OCI-LY1 (cell line): ENCODE results near the gene ABCC6.
"Not testable (repeated sequence)": the region's sequence is repeated elsewhere in the genome, so short reads cannot be mapped to it uniquely, and the experiment has no call there.

ENCODE experiments used
- H2AFZ ChIP-seq: fragments of 200-600 bp; sonication (generic), shearing (Covaris generic); 2 replicates; pipeline ENCODE4 v1.6.0; 2014; ENCODE audit warnings: antibody characterized with exemption, mild to moderate bottlenecking, low read length
- H3F3A ChIP-seq: fragments of 200-600 bp; sonication (generic), shearing (Covaris generic); 2 replicates; pipeline ENCODE4 v1.6.0; 2014; ENCODE audit warnings: mild to moderate bottlenecking, antibody characterized with exemption, low read length, moderate library complexity; ENCODE audit not compliant: insufficient read depth
- H3K27ac ChIP-seq: fragments of 200-600 bp; sonication (generic); 2 replicates; pipeline ENCODE4 v1.5.1; 2014; ENCODE audit warnings: low read length, mixed run types, mild to moderate bottlenecking, low read depth; ENCODE audit not compliant: poor library complexity, severe bottlenecking
- H3K27me3 ChIP-seq: fragments of 200-600 bp; sonication (generic); 2 replicates; pipeline ENCODE4 v1.6.0; 2014; ENCODE audit warnings: antibody characterized with exemption, mild to moderate bottlenecking, low read length, moderate library complexity; ENCODE audit not compliant: insufficient read depth
- H3K36me3 ChIP-seq: fragments of 200-600 bp; sonication (generic); 2 replicates; pipeline ENCODE4 v1.6.1; 2014; ENCODE audit warnings: mild to moderate bottlenecking, antibody characterized with exemption, low read length, moderate library complexity, mixed read lengths; ENCODE audit not compliant: insufficient read depth
- H3K4me1 ChIP-seq: fragments of 200-600 bp; sonication (generic); 2 replicates; pipeline ENCODE4 v1.5.1; 2014; ENCODE audit warnings: mild to moderate bottlenecking, low read length, moderate library complexity; ENCODE audit not compliant: insufficient read depth, severe bottlenecking
- H3K4me2 ChIP-seq: fragments of 200-600 bp; sonication (generic), shearing (Covaris generic); 2 replicates; pipeline ENCODE4 v1.6.1; 2014; ENCODE audit warnings: low read length
- H3K4me3 ChIP-seq: fragments of 200-600 bp; sonication (generic); 2 replicates; pipeline ENCODE4 v1.5.1; 2014; ENCODE audit warnings: low read length, low read depth, mild to moderate bottlenecking, mixed read lengths; ENCODE audit not compliant: poor library complexity, severe bottlenecking
- H3K79me2 ChIP-seq: fragments of 200-600 bp; shearing (Covaris generic); 2 replicates; pipeline ENCODE4 v1.6.1; 2016; ENCODE audit warnings: mixed run types, low read length, mixed read lengths; ENCODE audit not compliant: insufficient read depth
- H3K9ac ChIP-seq: fragments of 200-600 bp; sonication (generic), shearing (Covaris generic); 2 replicates; pipeline ENCODE4 v1.6.1; 2014; ENCODE audit warnings: mild to moderate bottlenecking, low read length, mixed read lengths
- H3K9me2 ChIP-seq: fragments of 200-600 bp; sonication (generic), shearing (Covaris generic); 2 replicates; pipeline ENCODE4 v1.6.1; 2014; ENCODE audit warnings: low read depth, mild to moderate bottlenecking, low read length, mixed read lengths
- H3K9me3 ChIP-seq: fragments of 200-600 bp; shearing (Covaris generic); 2 replicates; pipeline ENCODE4 v1.6.1; 2014; ENCODE audit warnings: low read length, mixed read lengths
- H4K20me1 ChIP-seq: fragments of 200-600 bp; sonication (generic), shearing (Covaris generic); 2 replicates; pipeline ENCODE4 v1.6.0; 2016; ENCODE audit warnings: mild to moderate bottlenecking, low read length; ENCODE audit not compliant: insufficient read depth

The ABCC6 gene

DNA sequence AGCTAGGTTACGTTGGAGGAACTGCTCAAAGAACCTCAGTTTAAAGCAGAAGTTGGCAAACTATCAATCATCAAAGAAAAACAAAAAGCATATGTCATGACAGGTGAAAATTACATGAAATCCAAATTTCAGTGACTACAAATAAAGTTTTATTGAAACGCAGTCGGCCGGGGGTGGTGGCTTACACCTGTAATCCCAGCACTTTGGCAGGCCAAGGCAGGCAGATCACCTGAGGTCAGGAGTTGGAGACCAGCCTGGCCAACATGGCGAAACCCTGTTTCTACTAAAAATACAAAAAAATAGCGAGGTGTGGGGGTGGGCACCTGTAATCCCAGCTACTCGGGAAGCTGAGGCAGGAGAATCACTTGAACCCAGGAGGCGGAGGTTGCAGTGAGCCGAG is 2.8 kb downstream of the ABCC6 start:
- H3K9me3 ChIP-seq, H3K36me3 ChIP-seq, H3K4me3 ChIP-seq, H3K27ac ChIP-seq, H3K79me2 ChIP-seq, H3K27me3 ChIP-seq, H3K9me2 ChIP-seq, H4K20me1 ChIP-seq, H3F3A ChIP-seq, H3K4me1 ChIP-seq, H3K4me2 ChIP-seq, H3K9ac ChIP-seq, H2AFZ ChIP-seq: not testable (repeated sequence)

GRCh38 chr16:16218787-16219186 is 4.5 kb downstream of the ABCC6 start:
- not testable (repeated sequence) for H3K27ac ChIP-seq, H3K4me1 ChIP-seq, H2AFZ ChIP-seq, H3K27me3 ChIP-seq, H3K79me2 ChIP-seq, H4K20me1 ChIP-seq, H3K9ac ChIP-seq, H3K9me3 ChIP-seq, H3F3A ChIP-seq, H3K4me3 ChIP-seq, H3K4me2 ChIP-seq, H3K9me2 ChIP-seq, H3K36me3 ChIP-seq

GRCh38 chr16:16218349-16218748 is 4.9 kb downstream of the ABCC6 start:
- not testable (repeated sequence) for H3K4me2 ChIP-seq, H3K27ac ChIP-seq, H3K9me2 ChIP-seq, H3F3A ChIP-seq, H3K9ac ChIP-seq, H3K4me3 ChIP-seq, H3K79me2 ChIP-seq, H3K27me3 ChIP-seq, H3K36me3 ChIP-seq, H3K9me3 ChIP-seq, H4K20me1 ChIP-seq, H3K4me1 ChIP-seq, H2AFZ ChIP-seq

GRCh38 chr16:16213863-16214293 is 9.4 kb downstream of the ABCC6 start:
- not testable (repeated sequence) for H3K9me3 ChIP-seq, H2AFZ ChIP-seq, H3F3A ChIP-seq, H3K4me3 ChIP-seq, H3K27ac ChIP-seq, H4K20me1 ChIP-seq, H3K4me2 ChIP-seq, H3K9ac ChIP-seq, H3K4me1 ChIP-seq, H3K27me3 ChIP-seq, H3K79me2 ChIP-seq, H3K9me2 ChIP-seq, H3K36me3 ChIP-seq

- H3K36me3 ChIP-seq, H3K79me2 ChIP-seq, H3K4me2 ChIP-seq, H4K20me1 ChIP-seq, H3F3A ChIP-seq, H3K9me3 ChIP-seq, H3K27me3 ChIP-seq, H3K4me1 ChIP-seq, H3K9ac ChIP-seq, H3K9me2 ChIP-seq, H3K27ac ChIP-seq, H3K4me3 ChIP-seq, H2AFZ ChIP-seq: not testable (repeated sequence)
Observed at GRCh38 chr16:16211404-16211803, 11.9 kb downstream of the ABCC6 start.

DNA sequence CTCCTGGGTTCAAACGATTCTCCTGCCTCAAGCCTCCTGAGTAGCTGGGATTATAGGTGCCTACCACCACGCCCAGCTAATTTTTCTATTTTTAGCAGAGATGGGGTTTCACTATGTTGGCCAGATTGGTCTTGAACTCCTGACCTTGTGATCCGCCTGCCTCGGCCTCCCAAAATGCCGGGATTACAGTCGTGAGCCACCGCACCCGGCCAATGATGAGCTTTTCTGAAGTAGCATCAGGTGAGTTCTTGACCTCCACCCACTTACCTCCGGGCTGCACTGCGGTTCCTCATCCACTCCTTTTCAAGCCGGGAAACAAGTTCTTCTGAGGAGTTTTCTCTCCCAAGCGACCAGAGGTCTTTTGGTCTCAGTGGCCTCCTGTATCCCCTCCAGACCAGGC is 14.8 kb downstream of the ABCC6 start:
- H3K9ac ChIP-seq, H3K27ac ChIP-seq, H2AFZ ChIP-seq, H3F3A ChIP-seq, H3K9me2 ChIP-seq, H3K79me2 ChIP-seq, H3K9me3 ChIP-seq, H3K4me2 ChIP-seq, H3K4me3 ChIP-seq, H4K20me1 ChIP-seq, H3K36me3 ChIP-seq, H3K27me3 ChIP-seq, H3K4me1 ChIP-seq: not testable (repeated sequence)

DNA sequence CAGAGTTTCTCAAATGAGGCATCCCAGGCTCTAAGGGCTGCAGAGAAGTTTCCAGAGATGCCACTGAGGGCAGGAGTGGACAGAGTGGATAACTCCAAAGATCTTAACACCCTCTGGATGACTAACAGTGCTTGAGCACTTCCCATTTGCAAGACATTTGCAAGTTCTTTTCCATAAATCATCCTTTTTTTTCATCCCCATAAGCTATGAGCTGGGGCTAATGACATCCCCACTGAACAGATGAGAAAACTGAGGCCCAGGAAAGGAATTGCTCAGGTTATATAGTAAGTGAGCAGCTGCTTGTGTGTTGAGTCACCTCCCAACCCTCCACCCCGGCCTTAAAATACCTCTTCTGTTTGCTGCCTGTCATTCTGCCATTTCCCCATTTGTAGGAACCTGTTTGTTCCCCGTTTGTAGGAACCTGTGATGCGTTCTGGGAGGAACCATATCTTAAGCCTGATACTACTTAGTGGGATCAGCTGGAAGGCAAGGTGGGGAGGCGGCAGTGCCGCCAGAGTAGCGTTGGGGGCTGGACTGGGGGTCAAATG is 15.4 kb downstream of the ABCC6 start:
- H3K4me1 ChIP-seq, H3K9ac ChIP-seq, H3K9me3 ChIP-seq, H3K36me3 ChIP-seq, H3K79me2 ChIP-seq, H3K9me2 ChIP-seq, H3K4me2 ChIP-seq, H4K20me1 ChIP-seq, H3K27me3 ChIP-seq, H3K4me3 ChIP-seq, H3K27ac ChIP-seq, H3F3A ChIP-seq, H2AFZ ChIP-seq: not testable (repeated sequence)

DNA sequence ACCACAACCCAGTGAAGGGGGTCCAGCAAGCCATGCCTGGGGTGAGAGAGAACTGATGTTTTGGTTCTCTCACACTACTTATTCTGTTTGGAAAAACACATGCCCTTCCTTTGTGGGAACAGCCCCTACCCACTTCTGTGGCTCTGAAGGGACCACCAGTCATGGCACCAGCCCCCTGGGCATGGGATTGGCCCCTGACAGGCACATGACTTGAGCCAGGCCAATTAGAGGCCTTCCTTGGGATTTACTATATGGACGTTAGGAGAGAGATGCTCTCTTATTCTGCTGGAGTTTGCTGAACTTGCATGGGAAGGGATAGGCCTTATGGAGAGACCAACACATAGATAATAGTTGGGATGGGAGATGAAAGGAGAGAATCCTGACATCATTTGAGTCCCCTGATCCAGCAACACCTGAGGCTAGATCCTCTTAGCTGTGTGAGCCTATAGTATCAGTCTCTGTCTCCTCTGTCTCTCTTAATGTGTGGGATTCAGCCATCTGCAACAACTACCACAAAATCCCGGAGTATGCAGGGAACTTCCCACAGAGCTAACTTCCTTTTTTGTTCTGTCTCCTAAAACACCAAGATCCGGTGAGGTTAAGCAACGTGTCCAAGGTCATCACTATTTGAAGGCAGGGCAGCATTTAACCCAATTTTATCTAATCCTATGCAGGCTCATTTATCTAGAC is 16.1 kb downstream of the ABCC6 start:
- not testable (repeated sequence) for H3K4me1 ChIP-seq, H3K79me2 ChIP-seq, H3F3A ChIP-seq, H3K36me3 ChIP-seq, H3K9ac ChIP-seq, H3K27ac ChIP-seq, H3K9me3 ChIP-seq, H3K4me3 ChIP-seq, H2AFZ ChIP-seq, H4K20me1 ChIP-seq, H3K27me3 ChIP-seq, H3K9me2 ChIP-seq, H3K4me2 ChIP-seq
